Fibroblast of pulmonary artery (primary cell): ENCODE measurements around the gene PROX2.
A peak's percentile ranks its signal among the peaks of the same experiment; 100 is the strongest.

Source experiments
- DNase-seq: peaks from one replicate; pipeline ENCODE4 v3.0.0-alpha.2; 2010; ENCODE audit warnings: low read depth
- H3K4me3 ChIP-seq: replicated peaks from 2 replicates; pipeline ENCODE4 v1.5.1; 2011; ENCODE audit warnings: low read depth, mild to moderate bottlenecking, control low read depth, low read length, moderate library complexity
- TF ChIP-seq, protein P1 (sequence below): IDR thresholded peaks from 2 replicates; pipeline ENCODE4 v1.5.1; 2011; ENCODE audit warnings: mild to moderate bottlenecking, control low read depth, low read length, inconsistent platforms; ENCODE audit errors: missing control alignments

PROX2 gene

DNA sequence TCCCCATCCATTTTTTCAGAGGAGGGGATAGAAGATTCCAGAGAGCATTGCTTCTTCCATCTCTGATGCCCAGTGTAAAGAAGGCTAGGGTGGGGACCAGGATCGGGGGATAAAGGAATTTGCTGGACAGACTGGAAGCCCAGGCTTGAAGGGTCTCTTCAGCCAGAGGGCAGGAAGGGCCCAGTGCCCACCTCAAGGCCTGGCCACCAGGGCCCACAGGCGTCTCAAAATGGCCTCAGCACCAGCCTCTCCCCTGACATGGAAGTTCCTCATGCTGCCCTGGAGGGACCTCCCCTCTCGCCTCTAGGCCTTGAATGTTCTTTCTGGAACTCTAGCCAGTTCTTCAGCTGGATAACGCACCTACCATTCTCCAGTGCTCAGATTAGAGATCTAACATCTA, 44.3 kb upstream of the PROX2 start:
- TF ChIP-seq, protein P1, sequence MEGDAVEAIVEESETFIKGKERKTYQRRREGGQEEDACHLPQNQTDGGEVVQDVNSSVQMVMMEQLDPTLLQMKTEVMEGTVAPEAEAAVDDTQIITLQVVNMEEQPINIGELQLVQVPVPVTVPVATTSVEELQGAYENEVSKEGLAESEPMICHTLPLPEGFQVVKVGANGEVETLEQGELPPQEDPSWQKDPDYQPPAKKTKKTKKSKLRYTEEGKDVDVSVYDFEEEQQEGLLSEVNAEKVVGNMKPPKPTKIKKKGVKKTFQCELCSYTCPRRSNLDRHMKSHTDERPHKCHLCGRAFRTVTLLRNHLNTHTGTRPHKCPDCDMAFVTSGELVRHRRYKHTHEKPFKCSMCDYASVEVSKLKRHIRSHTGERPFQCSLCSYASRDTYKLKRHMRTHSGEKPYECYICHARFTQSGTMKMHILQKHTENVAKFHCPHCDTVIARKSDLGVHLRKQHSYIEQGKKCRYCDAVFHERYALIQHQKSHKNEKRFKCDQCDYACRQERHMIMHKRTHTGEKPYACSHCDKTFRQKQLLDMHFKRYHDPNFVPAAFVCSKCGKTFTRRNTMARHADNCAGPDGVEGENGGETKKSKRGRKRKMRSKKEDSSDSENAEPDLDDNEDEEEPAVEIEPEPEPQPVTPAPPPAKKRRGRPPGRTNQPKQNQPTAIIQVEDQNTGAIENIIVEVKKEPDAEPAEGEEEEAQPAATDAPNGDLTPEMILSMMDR: no peak

GRCh38 chr14:74919421-74920165, 43.6 kb upstream of the PROX2 start:
- H3K4me3 ChIP-seq: no peak overlapping the region
- DNase-seq: peak; percentile 57
- TF ChIP-seq, protein P1: no peak

More for the DNA sequence above, 44.3 kb upstream of the PROX2 start:
- H3K4me3 ChIP-seq: no peak overlapping the region
- DNase-seq: no peak

DNA sequence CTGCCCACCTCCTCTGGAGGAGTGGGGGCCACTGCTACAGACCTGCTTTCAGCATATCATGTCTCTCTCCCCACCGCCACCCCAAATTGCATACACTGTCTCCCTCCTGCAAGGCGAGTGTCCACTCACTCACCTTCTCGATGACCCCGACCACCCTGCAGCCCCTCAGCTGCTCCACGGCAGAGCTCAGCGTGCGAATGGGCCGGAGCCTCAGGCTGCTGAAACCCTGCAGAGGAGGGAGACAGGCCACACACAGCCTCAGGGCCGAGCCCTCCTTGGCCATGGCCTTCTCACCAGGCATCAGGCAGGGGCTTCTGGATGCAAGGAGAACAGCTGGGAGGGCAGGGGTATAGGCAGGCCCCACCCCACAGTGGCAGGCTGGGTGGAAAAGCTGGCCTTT, 42.4 kb upstream of the PROX2 start:
- TF ChIP-seq, protein P1: no peak
- no peak overlapping the region for H3K4me3 ChIP-seq
- no peak for DNase-seq

- peak; percentile 53 for DNase-seq
These were observed 41.7 kb upstream of the PROX2 start for GRCh38 chr14:74917646-74918081.

GRCh38 chr14:74917178-74917543, 41.2 kb upstream of the PROX2 start:
- TF ChIP-seq, protein P1: no peak
- H3K4me3 ChIP-seq: no peak overlapping the region
- no peak for DNase-seq

More at GRCh38 chr14:74917646-74918081, 41.7 kb upstream of the PROX2 start:
- no peak overlapping the region for H3K4me3 ChIP-seq
- TF ChIP-seq, protein P1: no peak

DNA sequence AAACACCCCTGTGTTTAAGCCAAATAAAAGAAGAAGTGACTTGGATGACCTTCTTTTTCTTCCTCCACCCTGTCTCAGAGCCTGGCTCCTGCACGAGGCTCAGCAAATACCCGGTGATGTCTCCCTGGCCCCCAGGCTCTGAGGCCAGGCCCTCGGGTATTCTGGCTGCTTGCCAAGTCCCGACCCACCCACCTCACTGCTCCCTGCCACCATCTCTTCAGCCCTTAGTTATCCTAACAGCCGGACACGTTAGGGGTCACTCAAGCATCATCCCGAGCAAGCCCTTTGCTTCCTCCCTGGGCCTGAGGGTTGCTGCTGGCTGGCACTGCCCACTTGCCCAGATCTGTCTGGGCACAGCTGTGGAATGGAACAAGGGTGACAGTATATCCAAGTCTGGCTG, 39.9 kb upstream of the PROX2 start:
- H3K4me3 ChIP-seq: no peak overlapping the region
- TF ChIP-seq, protein P1: no peak

DNA sequence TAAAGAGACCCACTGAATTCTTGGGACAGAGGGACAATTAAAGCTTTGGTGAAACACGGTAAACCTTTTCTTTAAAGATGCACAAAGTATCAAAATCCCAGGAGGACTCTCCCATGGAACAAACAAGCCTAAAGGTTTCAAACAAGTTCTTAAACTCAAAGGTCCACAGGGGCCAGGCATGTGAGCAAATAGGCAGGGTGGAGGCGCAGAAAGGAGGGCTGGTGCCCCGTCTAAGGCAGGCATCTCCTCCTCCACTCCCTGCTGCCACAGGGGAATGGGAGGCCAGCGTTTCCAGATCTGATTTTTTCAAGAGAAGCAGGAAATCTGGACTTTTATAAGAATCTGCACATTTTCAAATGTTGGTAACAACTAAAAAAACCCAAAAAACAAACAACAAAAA, 39.5 kb upstream of the PROX2 start:
- DNase-seq: no peak
- H3K4me3 ChIP-seq: no peak overlapping the region
- TF ChIP-seq, protein P1: no peak

More for the DNA sequence above, 39.9 kb upstream of the PROX2 start:
- DNase-seq: no peak
